Brain pericyte (primary cell): ENCODE data around the gene CETN2.
A peak's percentile ranks its signal among the peaks of the same experiment; 100 is the strongest.
"Not testable (repeated sequence)": the region's sequence is repeated elsewhere in the genome, so short reads cannot be mapped to it uniquely, and the experiment has no call there.

Experiments
- DNase-seq: peaks from one replicate; pipeline ENCODE4 v3.0.0-alpha.2; 2012; ENCODE audit warnings: low read depth, low spot score

Gene CETN2

DNA sequence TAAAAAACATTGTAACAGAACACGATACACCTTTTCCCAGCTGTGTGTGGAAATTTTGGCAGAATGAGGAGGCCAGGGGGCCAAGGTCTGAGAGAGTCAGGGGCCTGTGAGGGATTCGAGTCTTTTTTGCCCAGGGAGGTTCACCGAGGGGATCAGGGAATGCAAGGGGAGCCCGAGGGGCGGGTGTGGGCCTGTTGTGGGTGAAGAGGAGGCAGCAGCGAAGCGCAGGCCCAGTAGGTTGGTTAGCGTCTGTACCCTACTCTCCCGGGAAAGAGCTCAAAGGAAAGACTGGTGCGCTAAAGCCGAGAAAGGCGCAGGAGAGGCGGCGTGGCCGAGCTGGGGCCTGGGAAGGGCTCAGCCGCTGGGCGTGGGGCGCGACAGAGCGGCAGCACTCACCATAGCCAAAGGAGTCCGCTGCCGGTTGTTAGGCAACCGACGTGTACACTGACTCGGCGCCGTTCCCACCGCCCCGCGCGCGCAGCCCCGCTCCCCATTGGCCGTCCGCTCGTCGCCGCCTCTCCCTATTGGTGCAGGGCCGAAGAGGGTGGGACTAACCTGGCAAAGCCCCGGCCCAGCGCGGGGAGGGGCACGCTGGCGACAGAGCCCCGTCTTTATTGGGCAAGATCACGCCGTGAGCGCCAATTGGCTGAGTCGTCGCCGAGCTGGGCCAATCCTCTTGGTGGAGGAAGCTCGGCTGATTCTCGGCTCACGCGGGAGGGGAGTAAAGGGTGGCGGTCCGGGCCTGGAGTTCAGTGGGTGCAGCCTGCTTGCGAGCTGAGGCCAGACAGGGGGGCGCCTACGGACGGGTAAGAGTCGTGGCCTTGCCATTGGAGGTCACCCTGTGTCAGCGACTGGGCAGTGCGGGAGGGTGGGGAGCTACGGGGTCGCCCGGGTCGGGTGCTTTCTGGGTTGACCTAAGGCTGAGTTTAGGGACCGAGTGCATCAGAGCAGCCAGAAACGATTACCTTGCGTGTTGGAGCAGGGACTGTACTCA lies at the start of gene CETN2, which contains the start of gene NSDHL:
Gene CETN2 (minus strand): TSS at position 446 of the 994 bp plus-strand sequence. CDS start 47 bp downstream, at position 399.
Gene NSDHL (plus strand): TSS at position 752 of the 994 bp plus-strand sequence. CDS start 15,262 bp downstream, outside the sequence.
- DNase-seq, result peak; percentile 91

DNA sequence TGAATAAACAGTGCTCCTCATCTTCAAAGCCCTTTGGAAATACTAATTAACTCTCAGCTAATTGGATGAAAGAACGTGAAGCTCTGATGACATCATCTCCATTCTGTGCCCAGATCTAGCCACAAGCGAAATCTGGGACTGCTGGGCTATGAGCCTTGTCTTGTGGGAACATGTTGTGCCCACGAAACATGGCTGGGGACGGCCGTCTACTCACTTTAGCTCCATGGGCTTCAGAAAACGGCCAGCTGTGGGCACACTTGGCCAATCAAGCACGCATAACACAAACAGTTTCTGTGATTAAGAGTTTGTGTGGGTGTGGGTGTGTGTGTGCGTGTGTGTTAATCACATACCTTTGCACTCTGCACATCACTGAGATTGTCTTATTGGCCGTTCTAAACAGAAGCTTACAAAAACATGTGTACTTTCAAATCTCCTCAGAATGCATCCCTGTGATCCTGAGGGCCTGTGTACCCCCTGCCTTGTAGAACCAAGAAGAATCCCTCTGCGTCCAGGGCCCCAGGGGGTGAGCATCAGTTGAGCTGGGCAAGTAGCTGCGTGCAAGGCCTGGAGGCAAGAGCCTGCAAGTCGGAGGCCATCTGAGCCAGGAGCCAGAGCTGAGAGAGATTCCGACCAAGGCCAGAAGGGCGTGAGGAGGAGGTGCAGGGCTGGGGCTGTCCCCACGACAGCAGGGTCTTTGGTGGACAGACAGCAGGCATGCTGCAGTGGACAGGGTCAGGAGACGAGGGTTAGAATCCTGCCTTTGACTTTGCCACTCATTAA lies 48.6 kb upstream of the CETN2 start:
- no peak for DNase-seq

DNA sequence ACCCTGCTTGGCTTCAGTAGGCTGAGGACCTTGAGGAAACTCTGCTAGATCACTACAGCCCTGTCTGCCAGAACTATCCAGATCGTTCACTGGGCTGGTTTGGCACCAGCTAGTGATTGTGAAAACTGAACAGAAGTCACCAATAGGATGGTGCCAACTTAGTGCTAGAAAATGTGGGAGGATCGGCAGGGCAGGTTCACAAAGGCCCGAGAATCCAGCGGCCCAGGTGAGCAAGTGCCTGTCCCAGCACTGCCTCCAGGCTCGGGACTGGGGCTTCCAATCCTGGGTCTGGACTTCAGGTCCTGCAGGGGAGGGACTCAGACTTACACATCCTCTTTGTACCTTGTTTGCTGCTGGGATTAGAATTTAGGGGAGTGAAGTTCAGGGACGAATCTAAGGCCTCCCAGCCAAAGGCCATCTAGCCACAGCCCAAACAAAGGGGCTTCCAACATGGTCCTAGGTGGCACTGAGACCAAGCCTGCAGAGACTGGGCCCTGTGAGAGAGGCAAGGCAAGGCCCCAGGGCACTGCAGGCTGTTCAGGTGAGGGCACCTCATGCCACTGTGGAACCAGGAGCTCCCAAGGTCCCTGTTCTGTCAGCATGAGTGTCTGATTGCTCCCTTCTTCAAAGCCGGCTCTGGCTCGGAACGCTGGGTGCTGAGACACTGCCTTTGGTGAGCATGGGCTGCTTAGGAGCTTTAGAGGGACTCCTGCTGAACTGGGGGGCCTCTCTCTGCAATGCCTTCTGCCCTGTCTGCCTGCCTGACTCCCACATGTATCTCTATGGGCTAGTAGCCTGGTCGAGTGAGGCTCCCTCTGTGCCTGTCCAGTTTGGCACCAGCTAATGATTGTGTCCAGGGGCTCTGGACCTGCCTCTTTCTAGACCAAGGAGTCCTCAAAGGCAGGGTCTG lies 46.6 kb upstream of the CETN2 start:
- DNase-seq, result no peak

- no peak for DNase-seq
Observed at GRCh38 chrX:152873361-152873760, 42.8 kb upstream of the CETN2 start.

- DNase-seq, result no peak
Observed at GRCh38 chrX:152872522-152872921, 42.0 kb upstream of the CETN2 start.

DNA sequence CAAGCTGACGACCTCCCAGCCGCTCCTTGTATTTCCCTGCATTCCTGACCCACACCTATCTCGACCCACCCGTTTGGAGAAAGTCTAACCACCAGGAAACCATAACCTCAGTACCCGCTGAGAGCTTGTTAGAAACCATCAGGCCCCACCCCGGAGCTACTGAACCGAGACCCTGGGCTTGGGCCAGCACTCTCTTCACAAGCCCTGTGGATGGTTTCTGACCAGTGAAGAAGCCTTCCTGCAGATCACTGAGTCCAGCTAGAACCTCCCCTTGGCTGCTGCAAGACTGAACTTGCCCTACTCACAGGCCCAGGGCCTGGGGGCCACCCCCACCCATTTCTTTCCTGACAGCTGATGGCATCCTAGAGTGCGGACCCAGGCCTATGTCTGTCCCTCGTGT lies 40.7 kb upstream of the CETN2 start:
- DNase-seq, result no peak

DNA sequence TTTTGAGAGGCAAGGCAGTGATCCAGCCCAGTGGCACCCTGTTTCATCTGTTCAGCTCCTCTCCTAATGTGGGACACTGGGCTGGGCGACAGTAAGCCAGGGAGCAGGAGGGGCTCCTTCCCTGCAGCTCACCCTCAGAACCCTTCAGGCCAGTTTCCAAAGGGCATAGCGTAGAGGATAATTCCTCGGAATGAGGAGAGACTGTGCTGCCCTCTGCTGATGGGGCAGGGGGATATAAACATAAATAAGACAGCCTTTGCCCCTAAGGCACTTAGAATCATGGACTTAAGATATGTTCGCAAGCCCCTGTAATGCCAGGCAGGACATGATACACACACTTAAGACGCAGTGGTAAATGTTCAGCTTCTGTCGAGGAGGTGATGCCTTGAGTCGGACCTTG lies 39.4 kb upstream of the CETN2 start:
- DNase-seq, result no peak

DNA sequence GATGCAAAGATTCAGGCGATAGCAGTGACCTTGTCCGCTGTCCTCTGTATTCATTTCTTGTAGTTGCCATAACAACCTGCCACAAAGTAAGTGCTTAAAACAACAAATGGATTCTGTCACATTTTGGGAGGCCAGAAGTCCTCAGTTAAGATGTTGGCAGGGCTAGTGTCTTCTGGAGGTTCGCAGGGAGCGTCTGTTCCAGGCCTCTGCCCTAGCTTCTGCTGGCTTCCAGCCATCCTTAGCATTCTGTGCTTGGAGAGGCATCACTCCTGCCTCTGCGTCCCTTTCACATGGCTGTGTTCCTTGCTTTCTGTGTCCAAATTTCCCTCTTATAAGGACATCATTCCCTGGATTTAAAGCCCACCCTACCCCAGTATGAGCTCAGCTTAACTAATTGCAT lies 35.8 kb upstream of the CETN2 start:
- DNase-seq, result no peak

DNA sequence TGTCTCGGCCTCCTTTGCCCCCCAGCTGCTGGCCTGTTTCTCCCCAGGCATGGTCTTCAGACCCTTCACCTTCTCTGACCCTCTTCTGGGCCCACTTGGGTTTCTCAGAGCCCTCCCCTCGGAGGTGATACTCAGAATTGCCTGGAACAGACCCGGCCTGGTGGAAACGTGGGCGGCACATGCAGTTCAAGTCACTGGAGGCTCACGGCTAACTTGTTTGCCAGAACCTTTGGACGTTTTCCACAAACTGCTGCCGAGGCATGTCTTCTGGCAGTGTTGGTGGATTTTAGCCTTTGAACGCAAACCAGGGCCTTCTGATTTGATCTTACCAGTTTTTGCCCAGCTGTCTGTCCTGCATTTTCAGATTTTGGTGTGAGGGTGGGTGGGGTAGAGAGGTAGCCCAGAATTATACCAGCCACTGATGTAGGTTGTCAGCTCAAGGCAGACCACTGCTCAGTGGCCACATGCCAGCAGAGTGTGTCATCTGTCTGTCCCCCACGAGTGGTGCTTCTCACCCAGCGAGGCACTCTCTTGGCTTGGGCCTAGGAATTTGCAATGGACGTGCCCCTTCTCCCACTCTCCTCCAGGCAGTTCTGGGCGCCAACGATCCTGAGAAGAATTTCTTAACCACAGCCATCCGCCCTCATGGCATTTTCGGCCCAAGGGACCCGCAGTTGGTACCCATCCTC lies 34.8 kb upstream of the CETN2 start:
- DNase-seq, result no peak

- no peak for DNase-seq
Observed at GRCh38 chrX:152861826-152862225, 31.3 kb upstream of the CETN2 start.

DNA sequence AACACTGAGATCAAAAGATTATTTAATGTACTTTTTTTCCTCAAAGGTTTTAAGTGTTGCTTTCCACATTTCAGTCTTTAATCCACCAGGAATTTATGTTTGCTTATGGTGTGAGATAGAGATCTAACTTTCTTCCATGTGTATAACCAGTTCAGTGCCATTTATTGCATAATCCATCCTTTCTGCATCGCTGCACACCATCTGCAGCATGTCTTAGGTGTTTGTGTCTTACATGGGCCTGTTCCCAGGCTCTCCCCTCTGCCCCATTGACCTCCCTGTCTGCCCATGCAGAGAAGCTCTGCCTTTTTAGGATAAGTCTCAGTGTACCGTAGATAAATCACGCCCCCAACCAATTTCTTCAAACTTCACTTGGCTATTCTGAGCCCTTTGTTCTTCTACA lies 30.6 kb upstream of the CETN2 start:
- DNase-seq, result no peak

- DNase-seq, result no peak
Observed at GRCh38 chrX:152853986-152854385, 23.4 kb upstream of the CETN2 start.

GRCh38 chrX:152850465-152850864 lies 19.9 kb upstream of the CETN2 start:
- DNase-seq, result no peak

DNA sequence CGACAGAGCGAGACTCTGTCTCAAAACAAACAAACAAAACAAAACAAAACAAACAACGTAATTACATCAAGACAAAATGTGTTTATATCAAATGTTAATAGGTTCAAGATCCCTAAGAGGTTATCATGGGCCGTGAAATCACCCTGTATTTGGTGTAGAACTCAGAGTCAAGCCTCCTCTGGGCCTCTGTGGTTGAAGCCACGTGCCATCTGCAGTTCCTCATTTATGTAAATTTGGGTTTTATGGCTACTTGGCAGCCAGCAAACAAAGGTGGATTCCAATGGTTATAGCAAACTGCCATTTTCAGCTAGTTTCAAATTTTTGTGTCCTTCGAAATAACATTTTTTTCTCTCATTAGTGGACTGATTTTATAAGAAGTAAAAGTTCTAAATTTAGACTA lies 16.7 kb upstream of the CETN2 start:
- DNase-seq, result no peak

DNA sequence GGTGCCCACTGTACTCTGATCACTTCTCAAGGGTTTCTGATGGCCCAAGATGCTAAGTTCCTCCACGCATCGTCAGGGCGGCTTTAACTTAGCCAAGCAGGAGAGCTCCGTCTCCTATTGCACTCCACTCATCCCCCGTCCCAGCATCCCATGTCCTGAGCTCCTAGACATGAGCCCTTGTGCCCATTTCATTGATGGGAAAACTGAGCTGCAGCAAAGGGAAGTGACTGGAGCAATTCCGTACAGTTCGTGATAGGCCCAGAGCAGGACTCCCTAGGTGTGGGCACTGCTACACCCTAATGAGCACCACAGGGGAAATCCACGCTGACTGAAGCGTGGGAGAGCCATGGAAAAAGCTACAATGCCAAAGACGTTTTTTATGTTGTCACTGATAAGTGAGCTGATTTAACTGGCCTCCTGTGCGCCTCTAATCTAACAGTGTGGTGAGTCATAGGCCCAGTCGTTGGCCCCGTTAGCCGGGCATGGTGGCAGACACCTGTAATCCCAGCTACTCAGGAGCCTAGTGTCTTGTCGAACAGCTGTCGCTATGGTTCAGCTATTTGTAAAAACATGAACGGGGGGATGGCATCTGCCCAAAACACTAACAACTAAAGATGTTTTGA lies 15.2 kb upstream of the CETN2 start:
- no peak for DNase-seq

- DNase-seq, result no peak
Observed at GRCh38 chrX:152844256-152844655, 13.7 kb upstream of the CETN2 start.

DNA sequence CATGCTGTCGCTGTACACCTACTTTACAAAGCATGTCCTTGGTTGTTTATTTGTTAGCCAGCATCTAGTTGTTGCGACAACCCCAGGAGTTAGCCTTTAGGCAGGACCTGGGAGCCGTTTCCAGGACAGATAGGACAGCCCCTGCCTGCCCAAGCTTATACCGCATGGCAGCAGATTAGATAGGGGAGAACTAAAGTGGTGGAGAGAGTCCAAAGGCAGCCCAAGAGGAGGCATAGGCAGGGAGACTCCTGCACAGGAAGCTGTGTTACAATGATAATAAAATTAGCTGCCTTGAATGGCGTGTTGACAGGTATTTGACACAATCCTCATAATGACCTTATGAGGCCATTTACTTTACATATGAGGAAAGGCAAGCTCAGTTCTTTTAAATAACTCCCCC lies 13.3 kb upstream of the CETN2 start:
- no peak for DNase-seq

GRCh38 chrX:152842772-152843338 lies 12.3 kb upstream of the CETN2 start:
- DNase-seq, result no peak

GRCh38 chrX:152835470-152835869 lies 4.9 kb upstream of the CETN2 start:
- not testable (repeated sequence) for DNase-seq

- no peak for DNase-seq
Observed at GRCh38 chrX:152833378-152833777, 2.8 kb upstream of the CETN2 start.
